Heart right ventricle (tissue), 16 donors: ENCODE results near the gene SNCG. TPM values are rescaled to one million over a fixed set of nuclear protein-coding genes. Genes with fewer than 3 reads are reported as not detected.
A peak's percentile ranks its signal among the peaks of the same experiment; 100 is the strongest.
"Not testable (repeated sequence)": the region's sequence is repeated elsewhere in the genome, so short reads cannot be mapped to it uniquely, and the experiment has no call there.

Source experiments
- ATAC-seq, 8 donors: fragments of 200-7000 bp; cut with Tn5 transposase; one replicate each; pipeline ENCODE4 v1.9.1; 2020; ENCODE audit warnings: mild to moderate bottlenecking in 8 of 8, moderate library complexity in 8 of 8, moderate number of reproducible peaks in 1 of 8
- DNase-seq, 2 donors: peaks; one replicate each; pipeline ENCODE4 v3.0.0-alpha.2; 2020
- H3K27ac ChIP-seq, 10 donors: fragments of 200-600 bp; sonication (generic) in 2 of 10; one replicate each; pipeline versions ENCODE4 v1.5.0 to v1.8.0; 2020 to 2022; ENCODE audit warnings: mild to moderate bottlenecking in 3 of 10
- H3K27me3 ChIP-seq, 7 donors: fragments of 200-600 bp; one replicate each; pipeline ENCODE4 v1.8.0; 2021 to 2022; ENCODE audit warnings: mild to moderate bottlenecking in 2 of 7
- H3K36me3 ChIP-seq, 9 donors: fragments of 200-600 bp; sonication (generic) in 1 of 9; one replicate each; pipeline versions ENCODE4 v1.5.0 to v1.8.0; 2020 to 2022; ENCODE audit warnings: mild to moderate bottlenecking in 2 of 9
- H3K4me1 ChIP-seq, 9 donors: fragments of 200-600 bp; sonication (generic) in 1 of 9; one replicate each; pipeline versions ENCODE4 v1.5.0 to v1.8.0; 2020 to 2022; ENCODE audit warnings: mild to moderate bottlenecking in 4 of 9
- H3K4me3 ChIP-seq, 10 donors: fragments of 200-600 bp; sonication (generic) in 2 of 10; one replicate each; pipeline versions ENCODE4 v1.5.0 to v1.8.0; 2020 to 2022; ENCODE audit warnings: mild to moderate bottlenecking in 7 of 10, moderate library complexity in 2 of 10
- H3K9me3 ChIP-seq, 11 donors: fragments of 200-600 bp in 10 of 11; sonication (generic) in 2 of 11; one replicate each; pipeline versions ENCODE4 v1.5.0 to v1.8.0; 2013 to 2022; ENCODE audit warnings: mild to moderate bottlenecking in 2 of 11, control low read depth in 1 of 11, moderate library complexity in 1 of 11
- WGBS, 2 donors: extraction: QIAGEN DNeasy Blood & Tissue Kit; methylation state at CpG; one replicate each; pipeline ENCODE4 v1.1.7; 2013; ENCODE audit warnings: inconsistent platforms in 1 of 2; 5-methylcytosine and 5-hydroxymethylcytosine counted together
- intact Hi-C, 10 donors: fragments of 100-400 bp; cut with DNase I; formaldehyde crosslinking; loops; one replicate each; pipeline versions ENCODE4 v1.11.1 to v1.14.2; 2022
- polyA plus RNA-seq, 2 donors: library from polyadenylated mRNA; stranded (reverse); fragments of 200-250 nt; gene quantifications; one replicate each; pipeline ENCODE4 v1.2.3, GENCODE V29; 2013
- total RNA-seq, 10 donors: library from RNA; stranded (reverse); fragmentation: NEBNext Ultra II Directional in 3 of 10; extraction: Animal tissue kit (Norgen Biotek cat#: 25700) in 3 of 10; gene quantifications; one replicate each; pipeline versions ENCODE4 v1.2.1 to v1.2.4, GENCODE V29; 2021 to 2023
- TF ChIP-seq, protein P1 (sequence below), 9 donors: fragments of 200-600 bp; sonication (generic) in 2 of 9; IDR thresholded peaks; one replicate each; pipeline versions ENCODE4 v1.5.0 to v1.8.0; 2021 to 2022; ENCODE audit warnings: antibody characterized with exemption in 9 of 9, mild to moderate bottlenecking in 5 of 9, moderate library complexity in 1 of 9
- donor health status: Arrhythmogenic right ventricular cardiomyopathy.
- donor health status: ischemic (EF 13 %, LVEDD 7.1; RV severe dilation, severe dysfunction).
- donor health status: healthy with polysubstance abuse.
- donor health status: DM: no; HTN: yes; CAD: no.
- donor health status: DM: no; HTN: no; CAD: no.
- donor health status: ischemic (EF 25% LVEDD 6.9; RV normal size, moderate dysfunction).
- donor health status: ischemic (EF 25% LVEDD 5.7; RV mildly dilated, moderate dysfunction).
- donor health status: healthy.
- donor health status: DM: yes; HTN: yes; CAD: no.
- donor health status: Ischemic cardiomyopathy.
- donor health status: ischemic (EF 35%, LVEDD 5.7; RV mildly dilated, moderate dysfunction).
- donor health status: nonischemic (EF 11% LVEDD 7.7; RV severe dilation, severe dysfunction).
- donor health status: DM: yes; HTN: yes; CAD: no.
- donor health status: PGD.
- donor health status: ischemic (EF 29% LVEDD 5.4; RV normal size, mild dysfunction).
- donor health status: nonischemic (EF 23%, LVEDD 6.1; RV moderate dilation, normal function).

SNCG gene
- total and polyA plus RNA-seq, 12 donors: 9.4 to 68.0 (median 14.4) TPM

DNA sequence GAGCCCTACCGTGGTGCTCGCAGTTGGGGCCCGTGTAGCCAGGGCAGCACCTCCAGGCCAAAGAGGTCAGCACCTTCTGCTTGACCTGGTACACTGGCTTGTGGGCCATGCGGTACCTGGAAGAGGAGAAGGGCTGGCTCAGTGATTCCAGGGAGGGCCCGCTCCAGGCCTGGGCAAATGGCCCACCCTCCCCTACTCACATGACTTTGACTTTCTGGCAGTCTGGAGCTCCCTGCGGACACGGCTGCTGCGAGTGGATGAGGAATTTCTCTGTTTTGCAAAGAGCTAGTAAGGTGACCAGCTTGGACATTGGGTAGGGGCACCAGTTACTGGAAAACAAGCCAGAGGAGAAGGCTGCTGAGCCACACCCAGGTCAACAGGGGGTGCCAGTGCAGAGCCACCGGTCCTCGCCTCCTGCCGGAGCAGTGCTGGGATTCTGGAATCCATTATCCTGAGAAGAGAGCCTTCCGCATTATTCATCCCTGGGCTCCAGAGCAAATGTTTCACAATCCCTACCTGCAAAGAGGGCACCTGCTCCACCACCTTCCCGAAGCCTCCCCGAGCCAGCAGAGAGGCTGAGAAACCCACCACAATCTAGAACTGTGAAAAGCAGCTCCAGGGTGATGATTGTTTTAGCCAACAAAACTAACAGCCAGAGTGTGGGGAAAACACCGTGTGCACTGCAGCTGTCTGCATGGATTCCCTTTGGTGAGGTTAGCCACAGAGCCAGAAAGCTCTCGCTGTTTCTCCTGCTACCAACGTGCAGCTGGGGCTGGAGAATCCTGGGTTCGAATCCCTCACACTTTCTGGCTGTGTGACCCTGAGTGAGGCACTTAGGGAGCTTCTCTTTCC lies 12.8 kb upstream of the SNCG start:
- DNase-seq: peak in 1 of 2 donors; percentile 21
- intact Hi-C loops: no loop called here
- TF ChIP-seq, protein P1, sequence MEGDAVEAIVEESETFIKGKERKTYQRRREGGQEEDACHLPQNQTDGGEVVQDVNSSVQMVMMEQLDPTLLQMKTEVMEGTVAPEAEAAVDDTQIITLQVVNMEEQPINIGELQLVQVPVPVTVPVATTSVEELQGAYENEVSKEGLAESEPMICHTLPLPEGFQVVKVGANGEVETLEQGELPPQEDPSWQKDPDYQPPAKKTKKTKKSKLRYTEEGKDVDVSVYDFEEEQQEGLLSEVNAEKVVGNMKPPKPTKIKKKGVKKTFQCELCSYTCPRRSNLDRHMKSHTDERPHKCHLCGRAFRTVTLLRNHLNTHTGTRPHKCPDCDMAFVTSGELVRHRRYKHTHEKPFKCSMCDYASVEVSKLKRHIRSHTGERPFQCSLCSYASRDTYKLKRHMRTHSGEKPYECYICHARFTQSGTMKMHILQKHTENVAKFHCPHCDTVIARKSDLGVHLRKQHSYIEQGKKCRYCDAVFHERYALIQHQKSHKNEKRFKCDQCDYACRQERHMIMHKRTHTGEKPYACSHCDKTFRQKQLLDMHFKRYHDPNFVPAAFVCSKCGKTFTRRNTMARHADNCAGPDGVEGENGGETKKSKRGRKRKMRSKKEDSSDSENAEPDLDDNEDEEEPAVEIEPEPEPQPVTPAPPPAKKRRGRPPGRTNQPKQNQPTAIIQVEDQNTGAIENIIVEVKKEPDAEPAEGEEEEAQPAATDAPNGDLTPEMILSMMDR (IDR thresholded peaks at IDR 0.05): peak in 7 of 9 donors; percentile 24 to 54 (median 43)
- 55 to 62% methylated on average over 18 of the region's 18 CpGs for WGBS, 2 donors
- Histone ChIP-seq H3K9me3 (no peaks in the 10 kb centered on the region), H3K36me3 (peaks cover 0 to 66% (median 8%) of the 10 kb centered on the region in 9 donors), H3K4me3 (no peak overlapping the region), H3K4me1 (peaks cover 6 to 73% (median 36%) of the 10 kb centered on the region in 9 donors), H3K27ac (peak overlapping the region in 5 of 10 donors; percentile 7 to 35 (median 26)), H3K27me3 (no peaks in the 10 kb centered on the region)
- peak in 5 of 8 donors; percentile 38 to 55 (median 44) for ATAC-seq

DNA sequence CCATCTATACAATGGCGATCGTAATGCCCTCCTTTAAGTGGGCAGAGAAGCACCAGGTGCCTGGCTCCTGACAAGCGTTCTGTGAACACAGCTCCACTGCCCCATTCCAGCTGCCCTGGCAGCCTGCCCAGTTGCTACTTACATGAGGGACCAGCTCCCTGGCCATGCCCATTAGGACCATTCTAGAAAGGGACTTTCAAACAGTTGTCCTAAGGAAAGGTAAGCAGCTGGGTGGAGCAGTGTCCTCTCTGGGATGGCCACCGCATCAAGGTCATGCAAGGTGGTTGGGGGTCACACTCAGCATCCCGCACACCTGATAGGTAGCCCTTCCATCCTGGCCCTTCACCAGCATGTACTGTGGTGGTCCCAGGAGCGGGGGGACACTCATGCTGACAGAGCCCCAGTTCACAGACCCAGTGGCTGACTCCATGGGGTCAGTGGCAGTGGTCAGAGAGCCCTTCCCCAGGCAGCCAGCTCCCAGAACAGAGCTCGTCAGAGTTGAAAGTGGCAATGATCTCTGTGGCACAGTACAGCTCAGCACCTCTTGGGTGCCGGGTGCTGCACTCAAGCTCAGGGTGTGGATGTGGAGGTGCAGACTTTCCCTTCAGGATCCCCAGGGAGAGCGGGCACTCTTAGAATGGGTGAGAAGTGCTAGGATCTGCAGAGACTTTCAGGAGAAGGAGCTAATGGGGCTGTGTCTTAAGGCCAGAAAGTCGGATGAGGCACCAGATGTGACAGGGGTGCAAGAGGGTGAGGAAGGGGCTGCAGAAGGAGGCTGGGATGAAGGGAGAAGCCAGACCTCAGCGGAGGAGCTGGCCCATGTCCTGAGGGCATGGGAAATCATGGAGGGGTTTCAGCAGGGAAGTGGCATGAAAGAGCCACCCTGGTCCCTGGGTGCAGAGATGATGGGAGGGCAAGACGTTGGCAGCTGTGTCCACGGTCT lies 11.9 kb upstream of the SNCG start:
- WGBS, 2 donors: 74 to 75% methylated on average over 13 of the region's 13 CpGs
- DNase-seq: peak in 1 of 2 donors; percentile 69
- TF ChIP-seq, protein P1 (IDR thresholded peaks at IDR 0.05): no peak
- Histone ChIP-seq H3K36me3 (peaks cover 0 to 62% (median 8%) of the 10 kb centered on the region in 9 donors), H3K4me1 (peaks cover 6 to 82% (median 38%) of the 10 kb centered on the region in 9 donors), H3K27me3 (no peaks in the 10 kb centered on the region), H3K4me3 (no peak overlapping the region), H3K9me3 (peaks cover 0 to 1% (median 0%) of the 10 kb centered on the region in 11 donors), H3K27ac (peak overlapping the region in 3 of 10 donors; percentile 12 to 26 (median 22))
- peak in 5 of 8 donors; percentile 2 to 41 (median 22) for ATAC-seq
- intact Hi-C loops: no loop called here

DNA sequence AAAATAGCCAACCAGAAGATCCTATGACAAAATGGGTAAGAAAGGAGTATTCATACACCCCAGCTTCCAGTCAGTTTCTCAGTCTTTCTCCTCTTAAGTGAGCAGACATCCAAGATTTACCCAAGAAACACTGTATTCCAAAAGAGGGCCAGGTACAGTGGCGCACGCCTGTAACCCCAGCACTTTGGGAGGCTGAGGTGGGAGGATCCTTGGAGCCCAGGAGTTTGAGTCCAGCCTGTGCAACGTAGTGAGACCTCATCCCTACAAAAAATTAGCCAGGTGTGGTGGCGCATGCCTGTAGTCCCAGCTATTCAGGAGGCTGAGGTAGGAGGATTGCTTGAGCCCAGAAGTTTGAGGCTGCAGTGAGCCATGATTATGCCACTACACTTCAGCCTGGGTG lies 10.6 kb upstream of the SNCG start:
- H3K27me3 ChIP-seq, H3K4me3 ChIP-seq, intact Hi-C loops, H3K27ac ChIP-seq, ATAC-seq, DNase-seq: not testable (repeated sequence)
- peaks cover 6 to 87% (median 38%) of the 10 kb centered on the region in 9 donors for H3K4me1 ChIP-seq
- peaks cover 0 to 53% (median 8%) of the 10 kb centered on the region in 9 donors for H3K36me3 ChIP-seq
- WGBS, 2 donors: 92% methylated on average over 4 of the region's 4 CpGs
- H3K9me3 ChIP-seq: peaks cover 0 to 12% (median 0%) of the 10 kb centered on the region in 11 donors

DNA sequence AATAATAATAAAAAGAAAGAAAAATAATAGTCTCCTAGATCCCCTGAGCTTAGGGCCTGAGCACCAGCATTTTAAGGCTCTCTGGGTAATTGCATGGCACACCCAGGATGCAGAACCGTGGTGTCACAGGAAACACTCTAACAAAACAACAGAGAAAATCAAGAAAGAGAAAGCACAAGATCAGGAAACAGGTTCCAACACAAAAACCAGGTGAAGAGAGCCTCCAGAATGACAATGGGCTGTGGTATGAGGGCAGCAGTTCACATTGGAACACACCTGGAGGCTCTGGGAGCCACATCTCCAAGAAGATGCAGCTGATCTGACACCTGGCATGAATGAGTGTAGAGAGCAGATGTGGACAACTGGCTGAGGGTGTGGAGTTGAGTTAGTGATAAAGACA lies 8.1 kb upstream of the SNCG start:
- no peaks in the 10 kb centered on the region for H3K27me3 ChIP-seq
- H3K4me1 ChIP-seq: peaks cover 5 to 97% (median 51%) of the 10 kb centered on the region in 9 donors
- no peak for ATAC-seq
- 42 to 50% methylated on average over 1 of the region's 1 CpG for WGBS, 2 donors
- no peak for DNase-seq
- peak overlapping the region in 2 of 10 donors; percentile 7 to 16 for H3K27ac ChIP-seq
- TF ChIP-seq, protein P1 (IDR thresholded peaks at IDR 0.05): no peak
- intact Hi-C loops: no loop called here
- H3K4me3 ChIP-seq: no peak overlapping the region
- peaks cover 0 to 15% (median 0%) of the 10 kb centered on the region in 11 donors for H3K9me3 ChIP-seq
- H3K36me3 ChIP-seq: peaks cover 0 to 28% (median 0%) of the 10 kb centered on the region in 9 donors
